ENCODE measurements around the gene SIK2.

- TF ChIP-seq CTCF (IDR thresholded peaks at IDR 0.05 in 8 of 11, conservative IDR thresholded peaks at IDR 0.05 in 3 of 11) (no peak), POLR2A (IDR thresholded peaks at IDR 0.05) (no peak)
Measured at GRCh38 chr11:111654601-111655000, 52.4 kb downstream of the SIK2 start.

All from spleen (tissue), 7 donors.